HG03108 (cell line): Measurements from ENCODE around the gene GPR32.
A peak's percentile ranks its signal among the peaks of the same experiment; 100 is the strongest.
"Not testable (repeated sequence)": the region's sequence is repeated elsewhere in the genome, so short reads cannot be mapped to it uniquely, and the experiment has no call there.

ENCODE experiments used
- ATAC-seq: cut with Tn5 transposase; IDR thresholded peaks from one replicate; pipeline ENCODE4 v1.9.1; 2021; ENCODE audit warnings: moderate library complexity; ENCODE audit not compliant: unreplicated experiment

Gene GPR32

GRCh38 chr19:50797781-50798658 is 27.8 kb downstream of the GPR32 start:
- ATAC-seq: no peak

DNA sequence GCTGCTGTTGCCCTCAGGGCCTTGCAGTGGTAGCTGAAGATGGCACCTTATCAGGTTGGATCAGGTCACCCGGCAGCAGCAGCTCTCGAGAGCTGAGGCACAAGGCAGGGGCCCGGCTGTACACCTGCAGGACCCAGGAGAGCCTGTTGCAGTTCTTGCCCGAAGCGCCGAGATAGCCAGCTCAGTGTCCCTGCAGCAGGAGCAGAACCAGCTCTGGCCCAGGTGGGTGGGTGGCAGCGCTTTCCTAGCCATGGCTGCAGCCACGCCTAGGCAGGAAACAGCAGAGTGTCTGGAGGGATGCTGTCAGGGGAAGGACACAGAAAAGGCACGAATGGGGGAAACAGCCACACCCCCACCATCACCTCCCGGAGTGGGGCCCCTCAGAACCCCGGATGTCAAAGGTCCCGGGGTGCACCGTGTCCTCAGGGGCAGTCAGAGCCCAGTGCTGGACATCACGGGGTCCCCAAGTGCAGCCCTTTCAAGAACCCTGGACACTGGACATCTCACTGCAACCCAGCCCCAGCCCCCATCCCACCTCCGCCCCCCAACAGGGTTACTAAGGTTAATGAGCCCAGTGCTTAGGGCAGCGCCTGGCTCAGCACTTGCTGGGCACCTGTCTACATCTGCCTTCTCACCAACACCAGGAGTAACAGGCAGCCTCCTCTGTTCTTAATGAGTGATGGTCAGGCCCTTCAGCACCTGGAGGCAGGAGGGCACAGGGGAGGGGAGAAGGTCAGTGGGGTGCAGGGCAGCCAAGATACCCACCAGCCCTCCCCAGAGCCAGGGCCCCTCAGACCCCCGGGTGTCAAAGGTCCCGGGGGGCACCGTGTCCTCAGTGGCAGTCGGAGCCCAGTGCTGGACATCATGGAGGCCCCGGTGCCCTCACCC is 28.6 kb downstream of the GPR32 start:
- ATAC-seq: no peak

GRCh38 chr19:50799547-50799851 is 29.2 kb downstream of the GPR32 start:
- ATAC-seq: no peak

DNA sequence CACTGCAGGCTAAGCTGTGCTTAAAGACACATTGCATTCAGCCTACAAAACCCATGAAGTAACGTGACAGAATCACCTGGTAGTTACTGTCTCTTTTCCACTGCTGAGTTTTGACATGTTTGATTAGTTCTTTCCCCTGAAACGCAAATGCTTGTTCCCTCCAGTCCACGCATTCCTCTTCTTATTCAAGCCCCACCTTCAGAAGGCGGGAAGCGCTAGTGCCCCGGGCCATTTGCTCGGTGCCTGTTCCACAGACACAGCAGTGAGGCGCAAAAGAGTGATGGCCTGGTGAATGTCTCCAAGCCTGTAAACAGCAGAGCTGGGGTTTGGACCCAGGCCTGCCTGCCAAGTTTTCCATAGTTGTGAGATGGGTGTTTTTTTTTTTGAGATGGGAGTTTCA is 30.8 kb downstream of the GPR32 start:
- no peak for ATAC-seq

DNA sequence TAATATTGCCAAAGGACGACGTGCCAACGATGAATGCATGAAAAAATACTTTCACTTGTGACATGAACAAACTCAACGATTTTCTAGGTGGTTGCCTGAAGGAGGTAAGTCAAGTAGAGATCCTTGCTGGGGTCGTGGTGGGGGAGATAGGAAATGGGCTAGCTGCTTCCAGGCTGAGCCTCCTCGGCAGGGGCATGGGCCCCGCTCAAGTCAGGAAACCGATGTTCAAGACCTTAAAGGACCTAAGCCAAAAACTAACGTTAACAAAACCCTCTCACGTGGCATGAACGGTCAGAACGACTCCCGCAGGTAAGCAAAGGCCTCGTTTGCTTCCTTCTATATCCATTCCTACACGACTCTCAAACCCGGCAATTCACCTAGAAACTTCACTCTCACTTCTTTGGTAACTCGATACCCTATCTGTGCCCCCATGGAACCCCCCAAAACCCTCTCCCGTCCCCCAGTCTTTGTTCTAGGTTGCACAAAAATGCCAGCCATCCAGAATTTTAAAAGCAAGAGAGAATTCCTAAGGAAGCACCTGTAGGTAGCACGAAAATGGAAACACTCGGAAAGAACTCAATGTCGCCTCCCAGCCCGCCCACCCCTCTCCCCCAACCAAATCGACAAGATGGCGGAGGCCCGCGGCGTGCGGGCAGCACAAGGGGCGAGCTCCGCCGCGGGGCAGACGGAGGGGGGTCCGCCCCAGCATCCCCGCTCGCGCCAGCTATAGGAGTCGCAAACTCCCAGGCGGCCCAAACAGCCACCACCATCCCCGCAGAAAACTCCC is 33.6 kb downstream of the GPR32 start:
- peak; percentile 8 for ATAC-seq

- ATAC-seq: peak; percentile 84
Observed at GRCh38 chr19:50804420-50805272, 34.4 kb downstream of the GPR32 start.

- ATAC-seq: no peak
Observed at GRCh38 chr19:50808856-50809255, 38.6 kb downstream of the GPR32 start.

- not testable (repeated sequence) for ATAC-seq
Observed at GRCh38 chr19:50811622-50812238, 41.5 kb downstream of the GPR32 start.

GRCh38 chr19:50812474-50812873 is 42.2 kb downstream of the GPR32 start:
- no peak for ATAC-seq

GRCh38 chr19:50814883-50815282 is 44.6 kb downstream of the GPR32 start:
- no peak for ATAC-seq

DNA sequence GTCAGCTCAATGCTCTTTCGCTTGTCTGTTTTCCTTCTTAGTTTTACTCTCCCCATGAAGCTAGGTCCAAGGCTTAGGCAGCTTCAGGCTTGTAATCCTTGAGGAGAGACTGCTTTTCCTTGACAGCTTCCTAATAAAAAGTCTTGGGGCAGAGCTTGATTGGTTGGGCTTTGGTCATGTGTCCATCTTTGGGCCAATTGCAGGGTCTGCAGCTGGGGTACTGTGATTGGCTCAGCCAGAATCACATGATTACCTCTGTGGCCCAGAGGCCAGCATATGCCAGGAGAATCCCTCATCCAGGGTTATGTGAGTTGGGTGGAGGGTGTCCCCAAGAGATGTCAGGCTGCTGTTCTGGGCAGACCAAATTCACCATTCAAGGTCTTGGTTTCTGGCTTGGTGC is 45.2 kb downstream of the GPR32 start:
- ATAC-seq: no peak

DNA sequence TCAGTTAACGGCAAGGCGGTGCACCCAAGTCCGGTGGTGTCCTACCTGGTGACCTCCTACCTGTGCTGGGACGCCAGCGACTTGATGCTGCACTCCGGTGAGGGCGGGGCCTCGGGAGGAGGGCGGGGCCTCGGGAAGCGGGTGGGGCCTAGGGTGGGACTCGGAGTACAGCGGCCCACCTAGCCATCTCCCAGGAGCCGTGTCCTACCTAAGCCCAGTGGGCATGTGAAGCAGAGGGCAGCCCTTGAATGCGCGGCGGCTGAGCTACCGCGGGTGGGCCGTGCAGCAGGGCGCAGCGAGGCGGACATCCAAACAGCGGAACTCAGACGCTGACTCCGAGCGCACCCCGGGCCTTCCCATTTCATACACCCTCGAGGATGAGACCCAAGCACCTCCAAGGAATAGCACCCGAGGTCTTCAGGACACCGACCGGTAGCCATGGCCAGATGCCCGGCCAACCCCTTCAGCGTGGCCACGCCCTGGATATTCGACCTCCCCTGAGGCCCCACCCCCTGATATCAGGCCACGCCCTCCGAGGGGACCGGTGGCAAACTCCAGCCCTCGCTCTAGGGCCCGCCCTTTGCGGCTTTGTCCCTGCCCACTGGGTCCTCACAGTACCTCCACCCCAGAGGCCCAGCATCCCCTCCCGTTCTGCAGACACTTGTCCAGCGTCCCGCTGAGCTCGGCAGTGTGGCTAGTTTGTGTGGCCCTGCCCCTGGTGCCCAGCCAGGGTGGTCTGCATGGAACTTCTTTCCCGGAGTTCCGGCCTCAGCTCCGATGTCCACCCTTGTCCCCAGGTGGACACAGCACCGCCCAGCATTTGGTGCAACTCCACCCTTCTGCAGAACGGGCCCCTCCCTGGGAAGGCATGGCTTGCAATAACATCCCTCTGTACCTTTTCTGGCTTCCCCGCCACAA is 47.9 kb downstream of the GPR32 start:
- ATAC-seq: peak; percentile 53

GRCh38 chr19:50818859-50819472 is 48.7 kb downstream of the GPR32 start:
- ATAC-seq: no peak

DNA sequence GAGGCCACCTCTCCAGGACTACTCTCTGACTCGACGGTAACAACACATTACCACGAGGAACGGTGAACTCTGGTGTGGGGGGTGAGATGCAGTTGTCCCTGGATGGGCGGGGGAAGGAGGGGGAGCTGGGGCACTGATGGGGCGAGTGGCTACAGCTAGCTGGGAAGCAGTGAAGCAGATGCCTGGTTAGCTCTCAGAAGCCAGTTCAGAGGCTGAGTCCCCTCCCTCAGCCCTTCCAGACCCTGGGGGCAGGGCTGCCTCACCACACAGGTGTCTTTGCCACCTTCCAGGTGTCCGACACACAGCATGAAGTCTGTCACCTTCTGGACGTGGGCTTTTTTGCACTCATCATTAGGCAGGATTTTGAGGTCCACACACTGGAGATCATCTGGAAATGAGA is 49.4 kb downstream of the GPR32 start:
- no peak for ATAC-seq

DNA sequence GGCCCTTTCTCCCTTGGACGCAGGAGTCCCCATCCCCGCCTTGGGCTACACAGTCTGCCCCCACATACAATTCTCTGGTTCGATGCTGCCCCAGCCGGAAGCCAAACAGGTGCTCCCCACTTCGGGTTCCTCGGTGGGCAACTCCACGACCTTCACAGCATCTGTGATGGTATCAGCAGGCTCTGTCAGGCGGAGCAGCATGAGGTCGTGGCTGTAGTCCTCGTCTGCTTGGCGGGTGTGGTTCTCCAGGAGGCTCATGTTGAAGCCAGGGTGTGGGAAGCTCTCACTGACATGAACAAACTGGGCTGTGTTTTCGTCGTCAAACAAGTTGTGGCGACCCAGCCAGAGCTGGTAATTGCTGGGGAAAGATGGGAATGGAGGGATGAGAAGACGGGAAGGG is 49.8 kb downstream of the GPR32 start:
- ATAC-seq: no peak

DNA sequence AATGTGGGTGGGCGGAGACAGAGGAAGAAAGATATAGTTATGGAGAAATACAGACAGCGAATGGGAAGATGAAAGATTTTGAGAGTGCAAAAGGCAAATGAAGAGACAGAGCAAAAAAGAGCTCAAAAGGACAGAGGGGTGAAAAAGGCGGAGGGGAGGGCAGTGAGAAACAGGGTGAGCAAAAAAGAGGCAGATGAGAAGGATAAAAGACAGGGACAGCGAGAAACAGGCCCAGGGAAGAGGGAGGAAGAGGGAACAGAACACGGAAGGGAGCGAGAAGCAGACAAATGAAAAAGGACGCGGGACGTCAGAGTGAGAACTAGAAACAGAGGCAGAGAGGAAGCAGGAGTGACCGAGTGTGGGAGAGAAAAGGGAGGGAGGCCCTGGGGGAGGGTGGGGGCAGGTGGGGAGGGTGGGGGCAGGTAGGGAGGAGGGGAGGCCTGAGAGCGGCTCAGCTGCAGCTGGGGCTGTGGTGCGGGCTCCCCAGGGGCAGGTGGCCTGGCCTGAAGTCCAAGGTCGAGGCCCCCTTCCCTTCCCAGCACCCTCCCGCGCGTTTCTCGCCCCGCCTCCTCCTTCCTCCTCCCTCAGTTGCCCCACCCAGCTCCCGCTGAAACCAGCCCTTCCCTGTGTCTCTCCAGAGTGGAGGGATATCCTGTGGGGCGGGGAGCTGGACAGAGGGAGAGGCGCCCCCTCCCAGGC is 50.4 kb downstream of the GPR32 start:
- ATAC-seq: no peak

DNA sequence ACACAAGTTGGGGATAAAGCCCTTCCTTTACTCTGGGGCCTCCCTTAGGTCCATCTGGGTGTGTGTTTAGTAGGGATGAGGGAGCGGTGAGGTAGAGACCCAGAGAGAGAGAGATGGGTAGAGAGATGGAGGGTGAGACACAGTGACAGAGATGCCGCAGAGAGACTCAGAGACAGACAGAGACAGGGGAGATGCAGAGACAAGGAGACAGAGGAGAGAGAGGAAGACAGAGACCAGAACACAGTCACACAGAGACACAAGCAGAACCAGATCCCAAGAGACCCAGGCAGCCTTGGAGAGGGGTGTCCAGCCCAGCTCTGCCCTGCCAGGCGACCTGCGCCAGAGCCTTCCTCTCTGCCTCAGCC is 51.0 kb downstream of the GPR32 start:
- ATAC-seq: no peak
